GM18502 (cell line): ENCODE data around the gene TAF1C.

ENCODE experiments used
- ATAC-seq: cut with Tn5 transposase; IDR thresholded peaks from one replicate; pipeline ENCODE4 v1.9.1; 2021; ENCODE audit warnings: mild to moderate bottlenecking; ENCODE audit not compliant: unreplicated experiment, poor library complexity

TAF1C gene

DNA sequence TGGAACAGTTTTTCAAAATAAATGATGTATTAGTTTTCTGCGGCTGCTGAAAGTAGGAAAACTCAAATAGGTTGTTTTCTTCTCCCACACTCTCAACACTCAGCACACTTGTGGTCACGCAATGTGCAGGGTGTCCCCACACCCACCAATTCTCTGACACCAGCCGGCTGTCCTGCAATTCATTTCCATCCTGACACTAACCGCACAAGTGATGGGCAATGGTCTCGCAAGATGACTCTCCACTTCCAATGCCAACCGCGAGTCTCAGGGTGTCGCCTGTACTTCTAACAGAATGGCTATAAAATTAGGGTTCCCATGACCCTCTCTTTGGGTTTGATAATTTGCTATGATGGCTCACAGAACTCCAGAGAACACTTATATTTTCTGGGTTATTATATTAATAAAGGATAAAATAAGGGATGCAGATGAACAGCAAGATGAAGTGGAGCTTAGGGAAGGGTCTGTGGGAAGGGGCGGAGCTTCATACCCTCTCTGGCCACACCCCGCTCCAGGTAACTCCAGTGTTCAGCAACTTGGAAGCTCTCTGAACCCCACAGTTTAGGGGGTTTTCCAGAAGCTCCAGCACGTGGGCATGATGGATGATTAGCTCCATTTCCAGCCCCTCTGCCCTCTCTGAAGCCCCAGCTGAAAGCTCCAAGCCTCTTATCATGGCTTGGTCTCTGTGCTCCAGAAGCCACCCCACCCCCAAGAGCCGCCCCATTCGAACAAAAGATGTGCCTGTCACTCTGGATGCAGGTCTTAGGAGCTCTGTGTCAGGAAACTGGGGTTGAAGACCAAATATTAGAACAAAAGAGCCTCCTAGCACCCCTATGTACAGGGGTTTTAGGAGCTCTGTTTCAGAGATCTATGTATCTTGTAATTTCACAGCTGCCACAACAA, 19.8 kb downstream of the TAF1C start:
- ATAC-seq: no peak

DNA sequence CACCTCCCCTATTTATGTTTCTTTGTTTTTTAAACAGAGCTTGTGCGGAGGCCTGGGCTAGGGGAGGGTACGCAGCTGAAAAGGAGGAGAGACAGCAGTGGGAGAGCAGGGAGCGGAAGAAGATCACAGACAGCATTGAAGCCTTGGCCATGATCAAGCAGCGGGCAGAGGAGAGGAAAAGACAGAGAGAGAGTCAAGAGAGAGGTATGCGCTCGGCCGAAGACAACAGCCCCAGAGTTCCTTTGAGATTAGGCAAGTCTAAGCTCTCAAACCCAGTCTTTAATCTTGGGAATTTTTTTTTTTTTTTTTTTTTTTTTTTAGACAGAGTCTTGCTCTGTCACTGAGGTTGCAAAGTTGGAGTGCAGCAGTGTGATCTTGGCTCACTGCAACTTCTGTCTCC, 21.1 kb downstream of the TAF1C start:
- no peak for ATAC-seq

DNA sequence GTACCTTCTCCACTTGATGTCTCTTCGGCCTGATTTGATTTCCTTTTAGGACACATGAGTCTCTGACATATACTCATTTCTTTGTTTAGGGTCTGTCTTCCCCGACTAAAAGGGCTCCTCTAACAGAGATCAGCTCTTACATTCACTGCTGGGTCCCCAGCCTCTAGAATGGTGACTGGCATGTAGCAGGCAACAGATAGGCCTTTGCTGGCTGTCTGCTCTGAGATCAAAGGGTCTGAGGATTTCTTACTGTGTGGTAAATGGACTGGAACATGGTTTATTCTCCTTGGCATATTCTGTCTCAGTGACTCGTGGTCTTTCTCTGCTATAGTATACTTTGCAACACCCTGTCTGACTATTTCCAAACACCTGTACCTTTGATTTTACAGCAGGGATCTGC, 25.1 kb downstream of the TAF1C start:
- no peak for ATAC-seq

DNA sequence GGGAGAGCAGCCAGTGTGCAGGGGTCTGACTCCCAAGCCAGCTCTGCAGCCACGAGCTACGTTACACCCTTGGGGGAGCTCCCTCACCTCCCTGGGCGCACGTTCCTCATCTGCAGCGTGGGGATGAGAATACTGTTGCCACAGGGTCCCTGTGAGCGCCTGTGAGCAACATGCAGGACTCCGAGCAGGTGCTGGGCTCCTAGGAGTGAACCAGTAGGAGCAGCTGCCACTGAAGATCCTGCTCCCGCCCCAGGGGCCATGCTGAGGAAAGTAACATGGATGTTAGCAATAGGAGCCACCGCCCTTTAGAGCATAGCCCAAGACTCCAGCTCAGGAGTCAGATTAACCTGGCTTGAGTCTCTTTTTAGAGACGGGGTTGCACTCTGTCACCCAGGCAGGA, 25.8 kb downstream of the TAF1C start:
- no peak for ATAC-seq

DNA sequence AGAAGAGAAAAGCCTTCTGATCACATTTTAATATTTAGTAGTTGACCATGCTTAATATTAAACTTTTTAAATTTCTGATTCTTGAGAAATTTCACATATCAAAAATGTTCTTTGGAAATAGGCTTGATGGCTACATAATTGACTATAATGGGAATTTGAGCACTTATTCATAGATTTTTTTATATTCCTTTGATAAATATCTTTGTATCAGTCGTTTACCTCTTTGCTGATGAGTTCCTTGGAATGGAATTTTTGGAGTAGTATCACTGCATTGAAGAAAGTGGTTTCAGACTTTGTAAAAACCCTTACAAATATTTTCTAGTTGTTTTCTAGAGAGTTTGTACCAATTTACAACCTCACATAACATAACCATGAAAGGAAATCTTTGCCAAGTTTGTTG, 27.1 kb downstream of the TAF1C start:
- ATAC-seq: no peak

DNA sequence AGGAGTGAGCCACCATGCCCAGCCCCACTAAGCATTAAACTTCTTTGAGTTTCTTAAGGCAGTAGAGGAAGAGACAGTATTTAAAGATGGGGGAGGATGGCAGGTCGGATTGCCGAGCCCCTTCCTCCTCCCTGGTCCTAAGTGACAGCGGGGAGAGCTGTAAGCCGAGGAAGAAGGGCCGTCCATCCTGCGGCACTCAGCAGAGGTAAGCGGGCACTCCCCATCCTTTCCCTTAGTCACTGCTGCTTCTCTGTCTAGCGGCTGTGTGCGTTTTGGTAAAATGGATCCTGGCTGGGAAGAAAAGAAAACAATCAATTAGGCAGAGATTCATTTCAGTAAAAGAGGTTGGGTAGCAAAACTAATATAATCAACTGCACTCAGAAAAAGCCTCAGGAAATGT, 27.9 kb downstream of the TAF1C start:
- ATAC-seq: no peak

DNA sequence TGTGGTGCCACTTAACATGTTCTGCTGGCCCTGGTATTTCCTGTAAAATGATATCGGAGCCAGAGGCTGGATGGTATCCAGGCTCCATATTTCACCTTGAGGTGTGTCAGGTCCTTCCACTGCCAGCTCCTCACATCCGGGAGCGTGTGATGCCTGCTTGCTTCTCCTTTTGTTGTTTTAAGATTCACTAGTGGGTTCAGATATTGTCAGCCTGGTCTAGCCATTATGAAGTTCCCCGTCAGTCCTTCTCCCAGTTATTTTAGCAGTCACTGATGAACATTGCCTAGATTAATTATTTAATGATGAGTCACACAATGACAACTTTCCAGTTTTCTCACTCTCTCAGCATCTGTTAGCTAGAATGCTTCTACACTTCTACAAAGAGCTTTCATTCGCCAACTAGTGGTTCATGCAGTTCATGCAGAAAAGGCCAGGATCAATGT, 30.5 kb downstream of the TAF1C start:
- ATAC-seq: no peak

DNA sequence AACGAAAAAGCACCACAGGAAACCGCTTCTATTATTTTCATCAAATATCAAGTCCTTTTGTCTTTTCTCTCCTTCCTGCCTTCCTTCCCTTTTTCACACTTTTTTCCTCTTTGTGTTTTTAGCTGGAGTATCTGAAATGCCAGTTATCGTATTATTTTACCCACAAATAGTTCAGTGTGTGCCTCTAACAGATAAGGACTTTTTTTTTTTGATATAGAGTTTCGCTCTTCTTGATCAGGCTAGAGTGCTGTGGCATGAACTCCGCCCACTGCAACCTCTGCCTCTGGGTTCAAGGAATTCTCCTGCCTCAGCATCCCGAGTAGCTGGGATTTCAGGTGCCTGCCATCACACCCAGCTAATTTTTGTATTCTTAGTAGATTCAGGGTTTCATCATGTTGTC, 31.1 kb downstream of the TAF1C start:
- no peak for ATAC-seq

DNA sequence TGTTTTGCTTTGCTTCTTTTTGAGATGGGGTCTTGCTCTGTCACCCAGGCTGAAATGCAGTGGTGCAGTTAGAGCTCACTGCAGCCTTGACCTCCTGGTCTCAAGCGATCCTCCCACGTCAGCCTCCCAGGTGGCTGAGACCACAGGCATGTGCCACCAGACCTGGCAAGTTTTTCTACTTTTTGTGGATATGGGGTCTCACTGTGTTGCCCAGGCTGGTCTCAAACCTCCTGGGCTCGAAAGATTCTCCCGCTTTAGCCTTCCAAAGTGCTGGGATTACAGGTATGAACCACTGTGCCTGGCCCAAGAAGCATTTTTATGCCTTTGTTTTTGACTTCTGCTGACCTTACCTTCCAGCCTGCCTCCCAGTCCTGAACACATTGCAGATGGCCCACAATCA, 31.6 kb downstream of the TAF1C start:
- no peak for ATAC-seq

DNA sequence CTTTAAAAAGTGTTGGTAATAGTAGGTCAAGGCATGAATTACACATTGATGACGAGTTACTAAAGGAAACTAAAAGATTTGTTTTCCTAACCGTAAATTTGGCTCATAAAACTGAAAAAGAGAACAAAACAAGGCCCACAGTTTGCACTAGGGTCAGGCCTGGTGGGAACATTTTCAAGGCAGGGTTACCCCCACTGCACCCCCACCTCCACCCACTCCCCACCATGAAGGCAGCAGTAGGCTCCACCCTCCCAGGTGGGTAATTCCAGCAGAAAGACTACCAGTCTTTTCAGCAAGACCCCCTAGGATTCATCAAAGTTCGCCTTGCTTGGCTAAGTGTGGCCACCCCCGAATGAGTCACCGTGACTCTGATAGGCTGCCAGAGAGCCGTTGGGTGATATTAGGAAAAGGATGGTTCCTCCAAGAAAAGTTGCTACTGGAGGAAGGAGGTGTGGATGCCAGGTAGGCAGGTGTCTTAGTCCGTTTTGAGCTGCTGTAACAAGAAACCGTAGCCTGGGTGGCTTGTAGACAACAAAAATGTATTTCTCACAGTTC, 33.1 kb downstream of the TAF1C start:
- ATAC-seq: no peak

DNA sequence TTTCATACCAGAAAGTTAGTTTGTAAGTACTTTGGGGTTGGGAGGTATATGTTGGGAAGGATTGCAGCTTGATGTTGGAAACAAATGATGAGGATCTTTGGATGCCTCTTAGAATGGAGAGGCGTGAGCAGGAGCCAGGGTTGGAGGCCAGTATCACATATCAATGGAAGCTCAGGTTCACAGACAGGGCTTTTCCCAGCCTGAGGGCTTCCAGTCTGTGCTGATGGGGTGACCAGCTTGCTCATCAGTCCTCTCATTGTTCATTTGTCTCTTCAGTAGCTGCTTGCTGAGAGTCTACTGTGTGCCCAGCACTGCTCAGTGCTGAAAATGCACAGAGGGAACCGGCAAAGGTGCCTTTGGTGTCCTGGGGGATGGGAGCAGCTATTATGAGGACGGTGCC, 35.9 kb downstream of the TAF1C start:
- ATAC-seq: no peak

DNA sequence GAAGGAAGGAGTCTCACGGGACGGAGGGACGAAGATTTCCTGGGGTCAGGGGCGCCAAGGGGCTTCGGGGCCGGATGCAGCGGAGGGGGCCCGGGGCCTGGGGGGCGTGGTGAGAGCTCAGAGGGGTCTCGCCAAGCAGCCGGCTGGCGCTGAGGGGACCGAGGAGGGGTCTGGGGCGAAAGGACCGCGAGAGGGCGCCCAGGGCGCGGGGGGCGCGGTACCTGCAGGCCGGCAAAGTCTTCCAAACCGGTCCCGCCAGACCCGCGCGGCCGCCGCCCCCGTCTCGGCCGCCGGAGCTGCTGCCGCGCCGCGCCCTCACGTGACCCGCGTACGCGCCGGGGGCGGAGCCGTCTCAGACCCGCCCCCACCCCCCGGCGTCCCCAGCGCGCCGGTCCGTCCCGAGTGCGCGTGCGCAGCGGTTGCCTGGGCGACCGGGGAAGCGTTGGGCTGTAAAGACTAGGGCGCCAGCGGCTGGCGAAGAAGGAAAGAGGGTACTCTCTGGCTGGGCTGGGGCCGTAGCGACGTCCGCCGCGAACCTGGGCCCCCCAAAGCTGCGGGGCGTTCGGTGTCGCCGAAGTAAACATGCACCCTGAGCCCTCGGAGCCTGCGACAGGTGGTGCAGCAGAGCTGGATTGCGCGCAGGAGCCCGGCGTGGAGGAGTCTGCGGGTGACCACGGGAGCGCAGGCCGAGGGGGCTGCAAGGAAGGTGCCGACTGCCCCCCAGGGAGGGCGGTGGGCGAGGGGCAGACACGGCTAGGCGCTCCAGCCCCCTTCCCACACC, 41.8 kb downstream of the TAF1C start, which contains the start of the genes DNAAF1 and HSDL1:
Gene DNAAF1 (plus strand): TSS at position 450 of the 781 bp plus-strand sequence. CDS start 133 bp downstream, at position 583.
Gene HSDL1 (minus strand): TSS at position 319 of the 781 bp plus-strand sequence. CDS start 13,856 bp downstream, outside the sequence.
- peak; percentile 87 for ATAC-seq

DNA sequence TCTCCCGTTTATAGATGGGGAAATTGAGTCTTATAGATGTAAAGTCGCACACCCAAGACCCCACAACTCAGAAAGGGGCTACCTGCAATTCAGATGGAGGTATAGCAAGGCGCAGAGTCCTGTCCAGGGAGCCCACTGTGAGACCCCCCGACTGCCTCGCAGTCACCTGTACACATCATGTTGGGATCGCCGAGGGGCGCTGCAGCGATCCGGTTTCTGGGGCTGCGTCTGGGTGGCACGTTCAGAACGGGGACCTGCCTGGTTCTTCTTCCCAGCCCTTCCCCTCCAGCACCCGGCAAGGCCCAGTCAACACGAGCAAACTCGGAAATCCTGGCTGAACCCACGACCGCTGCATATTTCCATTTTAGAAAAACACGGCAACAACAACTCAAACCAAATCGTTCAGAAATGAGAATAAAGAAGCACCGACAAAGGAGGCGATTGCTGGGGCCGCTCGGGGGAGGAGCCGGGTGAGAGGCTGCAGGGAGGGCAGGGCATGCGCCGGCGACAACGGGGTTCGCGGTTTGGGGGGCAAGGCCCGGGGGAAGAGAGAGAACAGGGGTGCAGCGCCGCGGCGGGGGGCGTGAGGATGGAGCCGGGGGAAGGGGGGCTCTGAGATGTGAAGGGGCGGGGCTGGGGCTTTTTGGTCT, 42.5 kb downstream of the TAF1C start:
- ATAC-seq: peak; percentile 27

DNA sequence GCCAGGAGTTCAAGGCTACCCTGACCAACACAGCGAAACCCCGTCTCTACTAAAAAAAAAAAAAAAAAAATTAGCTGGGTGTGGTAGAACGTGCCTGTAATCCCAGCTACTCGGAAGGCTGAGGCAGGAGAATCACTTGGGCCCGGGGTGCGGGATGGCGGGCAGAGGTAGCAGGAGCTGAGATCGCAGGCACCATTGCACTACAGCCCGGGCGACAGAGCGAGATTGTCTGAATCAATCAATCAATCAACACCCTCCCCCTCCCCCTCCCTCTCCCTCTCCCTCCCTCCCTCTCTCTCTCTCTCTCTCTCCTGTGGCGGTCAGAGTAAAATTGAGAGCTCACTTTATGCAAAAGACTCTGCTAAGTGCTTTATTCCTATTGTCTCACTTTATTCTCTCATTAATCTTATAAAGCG, 43.1 kb downstream of the TAF1C start:
- ATAC-seq: no peak

DNA sequence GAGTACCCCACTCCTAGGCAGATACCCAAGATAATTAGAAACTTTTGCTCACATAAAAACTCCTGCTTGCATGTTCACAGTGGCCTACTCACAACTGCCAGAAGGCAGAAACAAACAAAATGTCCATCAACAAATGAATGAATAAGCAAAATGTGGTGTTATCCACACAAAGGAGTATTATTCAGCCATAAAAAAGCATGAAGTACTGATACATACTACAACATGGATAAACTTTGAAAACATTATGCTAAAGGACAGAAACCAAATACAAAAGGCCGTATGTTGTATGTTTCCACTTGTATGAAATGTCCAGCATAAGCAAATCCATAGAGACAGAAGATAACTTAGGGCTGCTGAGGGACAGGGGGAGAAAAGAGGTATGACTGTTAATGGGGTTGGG, 43.8 kb downstream of the TAF1C start:
- ATAC-seq: no peak

DNA sequence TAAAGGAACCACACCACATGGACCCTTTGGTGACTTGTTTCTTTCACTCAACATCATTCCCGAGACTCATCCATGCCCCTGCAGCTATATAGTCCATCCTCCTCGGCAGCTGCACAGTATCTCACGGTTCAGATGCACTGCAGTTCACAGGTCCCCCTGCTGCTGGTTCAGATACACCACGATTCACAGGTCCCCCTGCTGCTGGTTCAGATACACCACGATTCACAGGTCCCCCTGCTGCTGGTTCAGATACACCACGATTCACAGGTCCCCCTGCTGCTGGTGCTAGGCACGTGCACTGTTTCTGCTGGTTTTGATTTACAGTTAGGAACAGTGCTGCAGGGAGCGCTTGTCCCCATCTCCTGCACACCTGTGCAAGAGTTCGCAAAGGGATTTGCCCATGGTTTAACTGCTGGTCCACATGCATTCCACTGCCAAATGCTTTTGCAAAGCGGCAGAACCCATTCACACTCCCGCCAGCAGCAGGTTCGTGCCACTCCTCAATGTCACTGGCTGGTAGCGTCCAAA, 45.6 kb downstream of the TAF1C start:
- no peak for ATAC-seq

DNA sequence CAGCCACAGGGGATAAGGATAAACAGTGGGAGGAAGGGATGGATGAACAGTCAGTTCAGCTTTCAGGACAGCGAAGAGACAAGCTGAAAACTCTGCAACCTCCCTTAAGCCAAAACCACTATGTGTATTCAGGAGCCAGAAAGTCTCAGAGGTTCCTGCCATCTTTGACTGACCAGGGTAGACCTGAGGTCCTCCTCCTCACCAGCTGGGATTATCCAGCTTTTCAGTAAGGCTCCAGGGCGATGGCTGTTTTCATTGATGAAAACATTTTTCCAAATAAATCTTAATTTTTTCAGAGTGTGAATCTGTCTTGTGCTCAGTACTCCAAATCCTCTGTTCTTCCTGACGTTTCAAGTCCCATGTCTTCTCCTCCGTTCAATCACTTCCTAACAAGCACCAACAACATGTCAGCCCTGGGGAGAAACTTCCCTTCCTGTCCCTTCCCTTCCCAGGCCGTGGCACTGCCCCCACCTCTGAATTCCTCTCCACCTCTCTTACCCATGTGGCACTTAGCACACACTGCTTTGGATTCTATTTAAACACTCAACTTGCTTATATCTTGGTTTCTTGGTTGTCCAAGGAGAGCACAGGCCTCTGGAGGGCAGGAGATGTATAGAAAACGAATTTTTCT, 47.1 kb downstream of the TAF1C start:
- ATAC-seq: no peak

DNA sequence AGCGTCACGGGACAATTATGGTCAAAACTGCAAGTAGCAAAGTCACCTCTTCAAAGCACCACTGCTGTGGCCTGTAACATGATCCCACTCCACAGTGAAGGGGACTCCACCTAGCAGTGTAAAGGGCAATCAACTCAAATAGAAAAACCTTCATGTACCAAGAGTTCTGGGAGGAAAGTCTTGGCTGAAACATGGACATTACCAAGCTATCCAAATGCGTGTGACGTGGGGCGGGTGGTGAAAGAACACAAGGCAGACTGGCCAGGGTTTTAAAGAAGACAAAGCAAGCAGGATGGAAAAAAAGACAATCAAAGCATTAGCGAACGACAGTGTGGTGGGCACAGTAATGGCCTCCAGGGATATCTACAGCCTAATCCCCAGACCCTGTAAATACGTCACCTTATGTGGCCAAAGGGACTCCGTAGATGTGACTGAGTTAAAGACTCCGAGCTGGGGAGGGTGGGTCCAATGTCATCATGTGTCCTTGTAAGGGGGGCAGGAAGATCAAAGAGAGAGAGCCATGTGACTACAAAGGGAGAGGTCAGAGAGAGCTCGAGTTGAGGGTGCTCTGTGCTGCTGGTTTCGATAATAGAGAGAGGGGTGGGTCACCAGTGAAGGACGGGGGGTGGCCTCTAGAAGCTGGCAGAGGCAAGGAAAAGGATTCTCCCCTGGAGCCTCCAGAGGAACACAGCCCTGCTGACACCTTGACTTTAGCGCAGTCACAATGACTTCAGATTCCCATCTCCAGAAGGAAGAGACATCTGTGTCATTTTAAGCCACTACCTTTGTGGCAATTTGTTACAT, 47.8 kb downstream of the TAF1C start:
- ATAC-seq: no peak

DNA sequence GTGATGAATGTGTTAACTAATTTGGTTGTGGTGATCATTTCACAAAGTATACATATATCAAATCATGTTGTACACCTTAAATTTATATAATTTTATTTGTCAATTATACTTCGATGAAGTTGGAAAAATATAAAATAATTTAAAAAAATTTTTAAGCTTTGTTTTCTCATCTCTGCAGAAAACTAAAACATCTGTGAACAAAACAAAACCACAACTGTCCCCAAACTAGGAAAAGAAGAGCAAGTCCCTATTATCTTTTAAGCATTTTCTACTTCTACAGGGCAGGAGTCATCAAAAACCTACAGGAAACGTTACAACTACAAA, 48.4 kb downstream of the TAF1C start:
- no peak for ATAC-seq
